ENCODE results near the gene TEPSIN.

DNA sequence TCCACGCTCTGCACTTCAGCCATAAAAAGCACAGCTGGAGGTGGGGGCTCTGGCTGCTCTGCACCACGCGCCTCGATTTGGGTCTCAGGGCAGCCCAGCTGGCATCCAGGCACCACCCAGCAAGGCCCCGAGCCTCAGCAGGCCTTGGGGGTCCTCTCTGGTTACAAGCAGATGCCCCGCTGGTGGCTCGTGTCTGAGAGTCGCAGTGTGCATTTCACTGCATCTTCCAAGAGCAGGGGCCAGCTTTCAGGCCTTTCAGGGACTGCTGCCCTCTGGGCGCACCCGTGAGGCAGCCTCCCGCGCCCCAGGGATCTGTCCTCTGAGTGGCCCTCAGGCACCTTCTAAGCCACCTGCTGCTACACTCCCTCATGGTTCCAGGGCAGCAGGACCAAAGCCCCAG is 25.8 kb upstream of the TEPSIN start:
- TF ChIP-seq FOXM1 (IDR thresholded peaks at IDR 0.05; ENCODE audit: borderline replicate concordance, low read depth) = no peak
- TF ChIP-seq, protein P1, sequence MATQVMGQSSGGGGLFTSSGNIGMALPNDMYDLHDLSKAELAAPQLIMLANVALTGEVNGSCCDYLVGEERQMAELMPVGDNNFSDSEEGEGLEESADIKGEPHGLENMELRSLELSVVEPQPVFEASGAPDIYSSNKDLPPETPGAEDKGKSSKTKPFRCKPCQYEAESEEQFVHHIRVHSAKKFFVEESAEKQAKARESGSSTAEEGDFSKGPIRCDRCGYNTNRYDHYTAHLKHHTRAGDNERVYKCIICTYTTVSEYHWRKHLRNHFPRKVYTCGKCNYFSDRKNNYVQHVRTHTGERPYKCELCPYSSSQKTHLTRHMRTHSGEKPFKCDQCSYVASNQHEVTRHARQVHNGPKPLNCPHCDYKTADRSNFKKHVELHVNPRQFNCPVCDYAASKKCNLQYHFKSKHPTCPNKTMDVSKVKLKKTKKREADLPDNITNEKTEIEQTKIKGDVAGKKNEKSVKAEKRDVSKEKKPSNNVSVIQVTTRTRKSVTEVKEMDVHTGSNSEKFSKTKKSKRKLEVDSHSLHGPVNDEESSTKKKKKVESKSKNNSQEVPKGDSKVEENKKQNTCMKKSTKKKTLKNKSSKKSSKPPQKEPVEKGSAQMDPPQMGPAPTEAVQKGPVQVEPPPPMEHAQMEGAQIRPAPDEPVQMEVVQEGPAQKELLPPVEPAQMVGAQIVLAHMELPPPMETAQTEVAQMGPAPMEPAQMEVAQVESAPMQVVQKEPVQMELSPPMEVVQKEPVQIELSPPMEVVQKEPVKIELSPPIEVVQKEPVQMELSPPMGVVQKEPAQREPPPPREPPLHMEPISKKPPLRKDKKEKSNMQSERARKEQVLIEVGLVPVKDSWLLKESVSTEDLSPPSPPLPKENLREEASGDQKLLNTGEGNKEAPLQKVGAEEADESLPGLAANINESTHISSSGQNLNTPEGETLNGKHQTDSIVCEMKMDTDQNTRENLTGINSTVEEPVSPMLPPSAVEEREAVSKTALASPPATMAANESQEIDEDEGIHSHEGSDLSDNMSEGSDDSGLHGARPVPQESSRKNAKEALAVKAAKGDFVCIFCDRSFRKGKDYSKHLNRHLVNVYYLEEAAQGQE (IDR thresholded peaks at IDR 0.05; ENCODE audit: low read depth) = no peak
- TF ChIP-seq, protein P2, sequence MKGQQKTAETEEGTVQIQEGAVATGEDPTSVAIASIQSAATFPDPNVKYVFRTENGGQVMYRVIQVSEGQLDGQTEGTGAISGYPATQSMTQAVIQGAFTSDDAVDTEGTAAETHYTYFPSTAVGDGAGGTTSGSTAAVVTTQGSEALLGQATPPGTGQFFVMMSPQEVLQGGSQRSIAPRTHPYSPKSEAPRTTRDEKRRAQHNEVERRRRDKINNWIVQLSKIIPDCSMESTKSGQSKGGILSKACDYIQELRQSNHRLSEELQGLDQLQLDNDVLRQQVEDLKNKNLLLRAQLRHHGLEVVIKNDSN (IDR thresholded peaks at IDR 0.05) = no peak
- no peak for TF ChIP-seq YY1 (IDR thresholded peaks at IDR 0.05; ENCODE audit: low read depth)
- no peak for TF ChIP-seq EP300 (IDR thresholded peaks at IDR 0.05; ENCODE audit: borderline replicate concordance)
- TF ChIP-seq, protein P3, sequence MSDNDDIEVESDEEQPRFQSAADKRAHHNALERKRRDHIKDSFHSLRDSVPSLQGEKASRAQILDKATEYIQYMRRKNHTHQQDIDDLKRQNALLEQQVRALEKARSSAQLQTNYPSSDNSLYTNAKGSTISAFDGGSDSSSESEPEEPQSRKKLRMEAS (IDR thresholded peaks at IDR 0.05) = no peak
- TF ChIP-seq TAF1 (IDR thresholded peaks at IDR 0.05; ENCODE audit: low read depth) = no peak
- TF ChIP-seq RAD21 (IDR thresholded peaks at IDR 0.05; ENCODE audit: low read depth) = no peak

Data from Ishikawa (cell line).